DMS 273 (cell line): ENCODE measurements around the gene ZRSR2.
"Not testable (repeated sequence)": the region's sequence is repeated elsewhere in the genome, so short reads cannot be mapped to it uniquely, and the experiment has no call there.

ENCODE experiments used
- DNase-seq: peaks from one replicate; lab custom pipeline; 2025; ENCODE audit not compliant: unreplicated experiment; lab: John Stamatoyannopoulos, UW

ZRSR2 gene

GRCh38 chrX:15790769-15791290 lies 546 bp downstream of the ZRSR2 start:
- DNase-seq, result peak; percentile 41

GRCh38 chrX:15797707-15798106 lies 7.4 kb downstream of the ZRSR2 start:
- DNase-seq, result no peak

GRCh38 chrX:15804563-15804962 lies 14.3 kb downstream of the ZRSR2 start:
- no peak for DNase-seq

GRCh38 chrX:15808254-15808653 lies 18.0 kb downstream of the ZRSR2 start:
- DNase-seq, result no peak

GRCh38 chrX:15812192-15812938 lies 22.1 kb downstream of the ZRSR2 start:
- DNase-seq, result no peak

GRCh38 chrX:15813416-15813815 lies 23.1 kb downstream of the ZRSR2 start:
- DNase-seq, result peak; percentile 6

GRCh38 chrX:15814771-15815365 lies 24.6 kb downstream of the ZRSR2 start:
- DNase-seq, result no peak

GRCh38 chrX:15815779-15816437 lies 25.6 kb downstream of the ZRSR2 start:
- peak; percentile 32 for DNase-seq

- DNase-seq, result no peak
These were observed 26.1 kb downstream of the ZRSR2 start for GRCh38 chrX:15816438-15816809.

GRCh38 chrX:15816886-15817285 lies 26.6 kb downstream of the ZRSR2 start:
- DNase-seq, result no peak

GRCh38 chrX:15820106-15821073 lies 30.1 kb downstream of the ZRSR2 start:
- DNase-seq, result no peak

- no peak for DNase-seq
These were observed 32.6 kb downstream of the ZRSR2 start for GRCh38 chrX:15822922-15823321.

GRCh38 chrX:15825936-15826335 lies 35.7 kb downstream of the ZRSR2 start:
- DNase-seq, result no peak

- DNase-seq, result no peak
These were observed 38.9 kb downstream of the ZRSR2 start for GRCh38 chrX:15829217-15829616.

GRCh38 chrX:15831347-15831746 lies 41.1 kb downstream of the ZRSR2 start:
- not testable (repeated sequence) for DNase-seq

GRCh38 chrX:15834053-15834452 lies 43.8 kb downstream of the ZRSR2 start:
- DNase-seq, result no peak

GRCh38 chrX:15834827-15835595 lies 44.7 kb downstream of the ZRSR2 start:
- no peak for DNase-seq

GRCh38 chrX:15838017-15838416 lies 47.7 kb downstream of the ZRSR2 start:
- peak; percentile 56 for DNase-seq

GRCh38 chrX:15841853-15842516 lies 51.7 kb downstream of the ZRSR2 start:
- DNase-seq, result no peak

GRCh38 chrX:15843960-15844359 lies 53.7 kb downstream of the ZRSR2 start:
- no peak for DNase-seq
